ENCODE data around the gene ALDH1A1.

- TF ChIP-seq CTCF (IDR thresholded peaks at IDR 0.05) (no peak), ZFX (IDR thresholded peaks at IDR 0.05; ENCODE audit: borderline replicate concordance) (no peak)
Measured at GRCh38 chr9:72983056-72983455, 30.2 kb upstream of the ALDH1A1 start.
